GM12864 (cell line): ENCODE measurements around the gene SERTM1.

Experiments
- DNase-seq: peaks from one replicate; pipeline ENCODE4 v3.0.0-alpha.2; 2011; ENCODE audit warnings: low read depth
- H3K4me3 ChIP-seq: 2 replicates; pipeline ENCODE4 v1.5.1; 2011; ENCODE audit warnings: mild to moderate bottlenecking, low read depth, low read length, control low read depth
- TF ChIP-seq, protein P1 (sequence below): IDR thresholded peaks from 2 replicates; pipeline ENCODE4 v1.5.1; 2011; ENCODE audit warnings: low read depth, mild to moderate bottlenecking, moderate library complexity, low read length, control low read depth, inconsistent platforms; ENCODE audit errors: missing control alignments

Gene SERTM1

DNA sequence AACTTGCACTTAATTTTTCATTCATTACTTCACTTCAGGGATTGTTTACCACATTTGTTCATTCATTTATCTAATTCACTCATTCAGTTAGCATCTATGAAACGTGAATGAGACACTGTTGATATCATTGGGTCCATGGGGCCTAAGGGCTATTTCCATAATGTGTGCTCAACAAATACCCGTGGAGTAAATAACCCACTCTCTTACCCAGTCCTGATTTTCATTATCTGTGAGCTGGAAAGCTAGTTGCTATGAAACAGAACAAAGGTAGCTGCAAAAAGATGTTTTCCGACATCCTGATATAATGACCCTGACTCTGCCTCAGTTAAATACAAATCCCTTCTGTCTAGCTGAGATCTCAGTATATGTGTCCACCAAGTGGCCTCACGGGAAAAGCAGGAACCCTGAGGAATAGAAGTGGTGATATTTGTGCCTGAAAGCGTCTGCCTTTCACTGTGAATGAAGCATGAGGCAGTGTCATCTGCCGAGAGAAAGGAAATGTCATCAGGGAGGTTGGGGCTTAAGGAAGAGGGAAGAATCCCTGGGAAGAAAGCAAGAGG lies 63.8 kb downstream of the SERTM1 start:
- no peak for DNase-seq
- H3K4me3 ChIP-seq = no peak overlapping the region
- TF ChIP-seq, protein P1, sequence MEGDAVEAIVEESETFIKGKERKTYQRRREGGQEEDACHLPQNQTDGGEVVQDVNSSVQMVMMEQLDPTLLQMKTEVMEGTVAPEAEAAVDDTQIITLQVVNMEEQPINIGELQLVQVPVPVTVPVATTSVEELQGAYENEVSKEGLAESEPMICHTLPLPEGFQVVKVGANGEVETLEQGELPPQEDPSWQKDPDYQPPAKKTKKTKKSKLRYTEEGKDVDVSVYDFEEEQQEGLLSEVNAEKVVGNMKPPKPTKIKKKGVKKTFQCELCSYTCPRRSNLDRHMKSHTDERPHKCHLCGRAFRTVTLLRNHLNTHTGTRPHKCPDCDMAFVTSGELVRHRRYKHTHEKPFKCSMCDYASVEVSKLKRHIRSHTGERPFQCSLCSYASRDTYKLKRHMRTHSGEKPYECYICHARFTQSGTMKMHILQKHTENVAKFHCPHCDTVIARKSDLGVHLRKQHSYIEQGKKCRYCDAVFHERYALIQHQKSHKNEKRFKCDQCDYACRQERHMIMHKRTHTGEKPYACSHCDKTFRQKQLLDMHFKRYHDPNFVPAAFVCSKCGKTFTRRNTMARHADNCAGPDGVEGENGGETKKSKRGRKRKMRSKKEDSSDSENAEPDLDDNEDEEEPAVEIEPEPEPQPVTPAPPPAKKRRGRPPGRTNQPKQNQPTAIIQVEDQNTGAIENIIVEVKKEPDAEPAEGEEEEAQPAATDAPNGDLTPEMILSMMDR = no peak

GRCh38 chr13:36745436-36745835 lies 71.6 kb downstream of the SERTM1 start:
- no peak overlapping the region for H3K4me3 ChIP-seq
- no peak for DNase-seq
- TF ChIP-seq, protein P1 = no peak

DNA sequence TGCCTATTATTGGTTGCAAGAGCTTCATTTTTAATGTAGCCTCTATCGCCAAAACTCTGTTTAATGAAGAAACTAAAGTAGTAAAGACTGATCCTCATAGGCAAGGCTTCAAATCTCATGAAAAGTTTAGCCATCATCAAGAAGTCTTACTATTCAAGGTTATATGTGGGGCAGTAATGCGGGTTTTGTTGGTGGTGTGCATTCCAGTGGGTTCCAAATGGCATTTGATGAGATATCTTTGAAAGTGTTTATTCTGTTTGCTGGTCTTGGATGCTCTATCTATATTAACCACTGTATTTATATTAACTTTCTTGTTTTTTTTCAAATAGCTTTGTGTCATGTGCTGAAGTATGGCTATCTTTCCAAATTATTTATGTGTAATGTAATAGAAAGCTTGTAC lies 72.2 kb downstream of the SERTM1 start:
- no peak for DNase-seq
- TF ChIP-seq, protein P1 = no peak
- H3K4me3 ChIP-seq = no peak overlapping the region
